ENCODE results near the gene SKI.
A peak's percentile ranks its signal among the peaks of the same experiment; 100 is the strongest.

SKI gene

GRCh38 chr1:2194319-2194897 lies 33.7 kb upstream of the SKI start, which contains the start of gene FAAP20:
Gene FAAP20 (minus strand): TSS chr1:2194772. CDS start chr1:2194749, 23 bp downstream.
- ChIA-PET CTCF (interaction anchor here (0.6 to 6.8 kb wide), 28 partner anchors 9 to 338 kb away, joined by 3 to 98 read pairs (median 4); partner anchors contain the start of gene SKI), POLR2A (interaction anchor here (0.8 to 1.5 kb wide), 13 partner anchors 18 to 197 kb away, joined by 3 to 15 read pairs (median 4); partner anchors contain the start of genes MORN1, RER1 and SKI)
- no peaks in the 10 kb centered on the region for H3K9me3 ChIP-seq (ENCODE audit: control extremely low read depth in 1 of 5, control insufficient read depth in 4 of 5, insufficient read depth in 2 of 5, low read depth in 1 of 5, low read length in 4 of 5)
- peak within 1 kb of the TSS; percentile 28 to 83 (median 67) for H3K4me3 ChIP-seq (ENCODE audit: control insufficient read depth in 1 of 7, extremely low read depth in 1 of 7, insufficient read depth in 4 of 7, low read depth in 2 of 7, low read length in 6 of 7)
- H3K27me3 ChIP-seq (replicated peaks in 2 of 5; ENCODE audit: control insufficient read depth in 4 of 5, insufficient read depth in 5 of 5, low read length in 4 of 5) = no peaks in the 10 kb centered on the region
- H3K4me1 ChIP-seq (ENCODE audit: control extremely low read depth in 1 of 4, control insufficient read depth in 4 of 4, insufficient read depth in 4 of 4, low read length in 3 of 4) = peaks cover 0 to 37% (median 35%) of the 10 kb centered on the region in 4 experiments
- peak within 1 kb of the TSS; percentile 58 to 86 for H3K27ac ChIP-seq (ENCODE audit: insufficient read depth in 1 of 2, low read depth in 1 of 2, low read length in 2 of 2, poor library complexity in 1 of 2, severe bottlenecking in 2 of 2)
- peak in 2 of 3 donors; percentile 54 to 56 for DNase-seq
- peaks cover 0 to 3% (median 1%) of the 10 kb centered on the region in 4 experiments for H3K36me3 ChIP-seq (ENCODE audit: control insufficient read depth in 4 of 4, insufficient read depth in 4 of 4, low read length in 3 of 4)
- WGBS (ENCODE audit: insufficient coverage) = 0% methylated on average over 32 of the region's 63 CpGs

GRCh38 chr1:2194898-2195673 lies 33.0 kb upstream of the SKI start:
- H3K36me3 ChIP-seq (ENCODE audit: control insufficient read depth in 4 of 4, insufficient read depth in 4 of 4, low read length in 3 of 4) = peaks cover 0 to 3% (median 1%) of the 10 kb centered on the region in 4 experiments
- WGBS (ENCODE audit: insufficient coverage) = 2% methylated on average over 26 of the region's 35 CpGs
- no peaks in the 10 kb centered on the region for H3K9me3 ChIP-seq (ENCODE audit: control extremely low read depth in 1 of 5, control insufficient read depth in 4 of 5, insufficient read depth in 2 of 5, low read depth in 1 of 5, low read length in 4 of 5)
- ChIA-PET CTCF (interaction anchor here (0.6 to 6.8 kb wide), 27 partner anchors 9 to 337 kb away, joined by 3 to 98 read pairs (median 3); partner anchors contain the start of gene SKI), POLR2A (interaction anchor here (0.8 to 1.5 kb wide), 14 partner anchors 18 to 196 kb away, joined by 3 to 15 read pairs (median 4); partner anchors contain the start of genes MORN1, RER1 and SKI)
- peak; percentile 78 to 88 (median 88) for DNase-seq
- peaks cover 0 to 37% (median 35%) of the 10 kb centered on the region in 4 experiments for H3K4me1 ChIP-seq (ENCODE audit: control extremely low read depth in 1 of 4, control insufficient read depth in 4 of 4, insufficient read depth in 4 of 4, low read length in 3 of 4)
- peak overlapping the region; percentile 58 to 86 for H3K27ac ChIP-seq (ENCODE audit: insufficient read depth in 1 of 2, low read depth in 1 of 2, low read length in 2 of 2, poor library complexity in 1 of 2, severe bottlenecking in 2 of 2)
- H3K4me3 ChIP-seq (ENCODE audit: control insufficient read depth in 1 of 7, extremely low read depth in 1 of 7, insufficient read depth in 4 of 7, low read depth in 2 of 7, low read length in 6 of 7) = peak overlapping the region; percentile 28 to 83 (median 67)
- H3K27me3 ChIP-seq (replicated peaks in 2 of 5; ENCODE audit: control insufficient read depth in 4 of 5, insufficient read depth in 5 of 5, low read length in 4 of 5) = no peaks in the 10 kb centered on the region

DNA sequence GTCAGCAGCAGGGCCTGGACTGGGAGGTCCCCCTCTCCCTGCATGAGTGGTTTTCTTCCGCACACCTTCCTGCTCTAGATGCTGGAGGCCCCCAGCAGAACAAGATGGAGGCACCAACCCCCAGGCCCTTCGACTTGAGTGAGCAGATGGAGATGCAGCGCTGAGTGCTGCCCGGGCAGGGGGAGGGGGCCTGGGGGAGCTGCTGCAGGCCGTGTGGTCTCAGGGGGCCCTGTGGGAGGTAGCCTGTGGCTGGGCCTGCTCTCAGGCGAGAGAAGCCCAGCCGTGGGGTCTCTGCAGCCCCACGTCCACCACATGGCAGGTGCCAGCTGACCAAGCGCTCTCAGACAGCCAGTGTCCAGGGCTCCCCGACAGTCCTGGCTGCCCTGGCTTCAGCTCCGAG lies 32.3 kb upstream of the SKI start:
- Histone ChIP-seq H3K9me3 (ENCODE audit: control extremely low read depth in 1 of 5, control insufficient read depth in 4 of 5, insufficient read depth in 2 of 5, low read depth in 1 of 5, low read length in 4 of 5) (no peaks in the 10 kb centered on the region), H3K4me3 (ENCODE audit: control insufficient read depth in 1 of 7, extremely low read depth in 1 of 7, insufficient read depth in 4 of 7, low read depth in 2 of 7, low read length in 6 of 7) (no peak overlapping the region), H3K36me3 (ENCODE audit: control insufficient read depth in 4 of 4, insufficient read depth in 4 of 4, low read length in 3 of 4) (peaks cover 0 to 3% (median 1%) of the 10 kb centered on the region in 4 experiments), H3K27ac (ENCODE audit: insufficient read depth in 1 of 2, low read depth in 1 of 2, low read length in 2 of 2, poor library complexity in 1 of 2, severe bottlenecking in 2 of 2) (peak overlapping the region in 1 of 2 experiments; percentile 86), H3K4me1 (ENCODE audit: control extremely low read depth in 1 of 4, control insufficient read depth in 4 of 4, insufficient read depth in 4 of 4, low read length in 3 of 4) (peaks cover 0 to 43% (median 34%) of the 10 kb centered on the region in 4 experiments), H3K27me3 (replicated peaks in 2 of 5; ENCODE audit: control insufficient read depth in 4 of 5, insufficient read depth in 5 of 5, low read length in 4 of 5) (no peaks in the 10 kb centered on the region)
- no peak for DNase-seq
- POLR2A ChIA-PET = interaction anchor here (0.9 to 1.5 kb wide), 5 partner anchors 38 to 196 kb away, joined by 3 to 15 read pairs (median 4); partner anchors contain the start of genes MORN1 and RER1
- 86% methylated on average over 11 of the region's 11 CpGs for WGBS (ENCODE audit: insufficient coverage)
- CTCF ChIA-PET = interaction anchor here (1.1 to 6.8 kb wide), 13 partner anchors 16 to 186 kb away, joined by 3 to 98 read pairs (median 5); partner anchors contain the start of gene SKI

GRCh38 chr1:2196901-2197638 lies 31.0 kb upstream of the SKI start:
- H3K36me3 ChIP-seq (ENCODE audit: control insufficient read depth in 4 of 4, insufficient read depth in 4 of 4, low read length in 3 of 4) = peaks cover 0 to 3% (median 1%) of the 10 kb centered on the region in 4 experiments
- H3K27me3 ChIP-seq (replicated peaks in 2 of 5; ENCODE audit: control insufficient read depth in 4 of 5, insufficient read depth in 5 of 5, low read length in 4 of 5) = no peaks in the 10 kb centered on the region
- ChIA-PET POLR2A (no interaction called here), CTCF (interaction anchor here (1.0 to 6.8 kb wide), 5 partner anchors 15 to 350 kb away, joined by 3 to 98 read pairs (median 5); no protein-coding TSS in a partner anchor)
- H3K4me3 ChIP-seq (ENCODE audit: control insufficient read depth in 1 of 7, extremely low read depth in 1 of 7, insufficient read depth in 4 of 7, low read depth in 2 of 7, low read length in 6 of 7) = no peak overlapping the region
- DNase-seq = no peak
- no peak overlapping the region for H3K27ac ChIP-seq (ENCODE audit: insufficient read depth in 1 of 2, low read depth in 1 of 2, low read length in 2 of 2, poor library complexity in 1 of 2, severe bottlenecking in 2 of 2)
- H3K4me1 ChIP-seq (ENCODE audit: control extremely low read depth in 1 of 4, control insufficient read depth in 4 of 4, insufficient read depth in 4 of 4, low read length in 3 of 4) = peaks cover 0 to 43% (median 34%) of the 10 kb centered on the region in 4 experiments
- 97% methylated on average over 15 of the region's 17 CpGs for WGBS (ENCODE audit: insufficient coverage)
- H3K9me3 ChIP-seq (ENCODE audit: control extremely low read depth in 1 of 5, control insufficient read depth in 4 of 5, insufficient read depth in 2 of 5, low read depth in 1 of 5, low read length in 4 of 5) = no peaks in the 10 kb centered on the region

DNA sequence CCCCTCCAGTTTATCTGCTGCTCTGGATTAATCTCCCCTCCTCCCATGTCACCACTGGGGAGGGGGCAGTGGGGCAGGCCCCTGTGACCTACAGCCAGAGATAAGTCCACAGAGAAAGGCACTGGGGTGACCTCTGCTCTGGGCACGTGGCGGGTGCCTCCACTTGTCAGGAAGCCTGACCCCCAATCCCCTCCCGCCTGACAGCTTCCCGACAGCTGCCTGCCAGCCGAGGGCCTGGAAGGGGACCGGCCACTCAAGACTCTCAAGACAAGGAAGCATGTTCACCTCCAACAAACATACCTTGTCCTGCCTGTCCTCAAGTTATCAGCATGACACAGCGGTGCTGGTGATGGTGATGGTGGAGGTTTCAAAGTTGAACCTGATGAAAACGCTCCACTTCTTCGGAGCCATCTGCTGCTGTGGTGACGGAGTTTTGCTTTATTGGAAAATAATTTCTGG lies 30.4 kb upstream of the SKI start:
- H3K4me1 ChIP-seq (ENCODE audit: control extremely low read depth in 1 of 4, control insufficient read depth in 4 of 4, insufficient read depth in 4 of 4, low read length in 3 of 4) = peaks cover 0 to 43% (median 34%) of the 10 kb centered on the region in 4 experiments
- ChIA-PET POLR2A (interaction anchor here (3.2 kb wide), 1 partner anchor 31 kb away, joined by 26 read pairs; the partner anchor contains the start of gene SKI), CTCF (interaction anchor here (1.0 to 6.8 kb wide), 2 partner anchors 40 to 184 kb away, joined by 5 to 98 read pairs; no protein-coding TSS in a partner anchor)
- H3K4me3 ChIP-seq (ENCODE audit: control insufficient read depth in 1 of 7, extremely low read depth in 1 of 7, insufficient read depth in 4 of 7, low read depth in 2 of 7, low read length in 6 of 7) = no peak overlapping the region
- no peak overlapping the region for H3K27ac ChIP-seq (ENCODE audit: insufficient read depth in 1 of 2, low read depth in 1 of 2, low read length in 2 of 2, poor library complexity in 1 of 2, severe bottlenecking in 2 of 2)
- H3K27me3 ChIP-seq (replicated peaks in 2 of 5; ENCODE audit: control insufficient read depth in 4 of 5, insufficient read depth in 5 of 5, low read length in 4 of 5) = no peaks in the 10 kb centered on the region
- no peaks in the 10 kb centered on the region for H3K9me3 ChIP-seq (ENCODE audit: control extremely low read depth in 1 of 5, control insufficient read depth in 4 of 5, insufficient read depth in 2 of 5, low read depth in 1 of 5, low read length in 4 of 5)
- H3K36me3 ChIP-seq (ENCODE audit: control insufficient read depth in 4 of 4, insufficient read depth in 4 of 4, low read length in 3 of 4) = peaks cover 0 to 2% (median 0%) of the 10 kb centered on the region in 4 experiments
- DNase-seq = no peak
- 96% methylated on average over 7 of the region's 10 CpGs for WGBS (ENCODE audit: insufficient coverage)

DNA sequence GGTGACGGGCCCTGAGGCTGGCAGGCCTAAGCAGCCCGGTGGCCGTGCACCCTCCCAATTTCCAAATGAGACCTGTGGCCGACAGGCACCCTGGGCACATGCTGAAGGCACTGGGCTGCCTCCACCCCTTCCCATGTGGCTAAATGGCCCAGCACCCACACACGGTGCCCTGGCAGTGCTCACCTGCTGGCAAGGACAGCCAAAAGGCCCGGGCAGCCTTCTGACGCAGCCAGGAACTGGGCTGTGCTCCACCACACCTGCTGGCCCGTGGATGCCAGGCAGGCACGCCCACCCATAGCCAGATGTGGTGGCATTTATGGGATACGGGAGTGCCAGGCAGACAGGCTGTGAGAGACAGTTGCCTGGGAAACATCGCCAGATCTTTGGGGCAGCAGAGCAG lies 29.5 kb upstream of the SKI start:
- CTCF ChIA-PET = interaction anchor here (0.8 to 6.8 kb wide), 5 partner anchors 10 to 387 kb away, joined by 3 to 98 read pairs (median 4); no protein-coding TSS in a partner anchor
- peaks cover 0 to 40% (median 33%) of the 10 kb centered on the region in 4 experiments for H3K4me1 ChIP-seq (ENCODE audit: control extremely low read depth in 1 of 4, control insufficient read depth in 4 of 4, insufficient read depth in 4 of 4, low read length in 3 of 4)
- WGBS (ENCODE audit: insufficient coverage) = 94% methylated on average over 11 of the region's 11 CpGs

More for the DNA sequence above, 29.5 kb upstream of the SKI start:
- POLR2A ChIA-PET = interaction anchor here (0.7 to 3.2 kb wide), 8 partner anchors 9 to 183 kb away, joined by 3 to 26 read pairs (median 3); partner anchors contain the start of gene SKI
- H3K27ac ChIP-seq (ENCODE audit: insufficient read depth in 1 of 2, low read depth in 1 of 2, low read length in 2 of 2, poor library complexity in 1 of 2, severe bottlenecking in 2 of 2) = peak overlapping the region in 1 of 2 experiments; percentile 63
- no peaks in the 10 kb centered on the region for H3K36me3 ChIP-seq (ENCODE audit: control insufficient read depth in 4 of 4, insufficient read depth in 4 of 4, low read length in 3 of 4)
- H3K27me3 ChIP-seq (replicated peaks in 2 of 5; ENCODE audit: control insufficient read depth in 4 of 5, insufficient read depth in 5 of 5, low read length in 4 of 5) = no peaks in the 10 kb centered on the region
- DNase-seq = no peak
- H3K9me3 ChIP-seq (ENCODE audit: control extremely low read depth in 1 of 5, control insufficient read depth in 4 of 5, insufficient read depth in 2 of 5, low read depth in 1 of 5, low read length in 4 of 5) = no peaks in the 10 kb centered on the region
- H3K4me3 ChIP-seq (ENCODE audit: control insufficient read depth in 1 of 7, extremely low read depth in 1 of 7, insufficient read depth in 4 of 7, low read depth in 2 of 7, low read length in 6 of 7) = peak overlapping the region in 1 of 7 experiments; percentile 24
